Ishikawa (cell line): ENCODE data around the gene ASTN1.

Experiments
- CEBPB ChIP-seq: IDR thresholded peaks from 2 replicates; pipeline ENCODE4 v1.6.1; 2012
- CREB1 ChIP-seq: IDR thresholded peaks from 2 replicates; pipeline ENCODE4 v1.6.1; 2012; ENCODE audit warnings: low read depth
- EGR1 ChIP-seq: IDR thresholded peaks from 2 replicates; pipeline ENCODE4 v1.6.1; 2012
- EP300 ChIP-seq: IDR thresholded peaks from 2 replicates; pipeline ENCODE4 v1.6.1; 2012; ENCODE audit warnings: borderline replicate concordance
- FOXM1 ChIP-seq: IDR thresholded peaks from 2 replicates; pipeline ENCODE4 v1.6.1; 2012; ENCODE audit warnings: low read depth, borderline replicate concordance
- MAX ChIP-seq: IDR thresholded peaks from 2 replicates; pipeline ENCODE4 v1.6.1; 2012
- NFIC ChIP-seq: IDR thresholded peaks from 2 replicates; pipeline ENCODE4 v1.6.1; 2012
- RAD21 ChIP-seq: IDR thresholded peaks from 2 replicates; pipeline ENCODE4 v1.6.1; 2012; ENCODE audit warnings: low read depth
- REST ChIP-seq: IDR thresholded peaks from 2 replicates; pipeline ENCODE4 v1.6.1; 2012; ENCODE audit warnings: low read depth, mild to moderate bottlenecking
- TAF1 ChIP-seq: IDR thresholded peaks from 2 replicates; pipeline ENCODE4 v1.6.1; 2012; ENCODE audit warnings: low read depth, mild to moderate bottlenecking
- TCF12 ChIP-seq: IDR thresholded peaks from 2 replicates; pipeline ENCODE4 v1.6.1; 2012; ENCODE audit warnings: low read depth
- TEAD4 ChIP-seq: IDR thresholded peaks from 2 replicates; pipeline ENCODE4 v1.6.1; 2012
- USF1 ChIP-seq: IDR thresholded peaks from 2 replicates; pipeline ENCODE4 v1.6.1; 2012
- YY1 ChIP-seq: IDR thresholded peaks from 2 replicates; pipeline ENCODE4 v1.6.1; 2012; ENCODE audit warnings: low read depth
- ZBTB7A ChIP-seq: IDR thresholded peaks from 2 replicates; pipeline ENCODE4 v1.6.1; 2012; ENCODE audit warnings: low read depth

Gene ASTN1

GRCh38 chr1:176858433-176858916 is 306.0 kb downstream of the ASTN1 start:
- TF ChIP-seq TCF12 (no peak), NFIC (no peak), EP300 (no peak), REST (no peak), EGR1 (no peak), TEAD4 (no peak), MAX (no peak), CEBPB (no peak), USF1 (no peak), RAD21 (no peak), YY1 (no peak), CREB1 (no peak), ZBTB7A (no peak), FOXM1 (no peak), TAF1 (no peak)

GRCh38 chr1:176857632-176858031 is 306.9 kb downstream of the ASTN1 start:
- TF ChIP-seq CREB1: no peak
- TF ChIP-seq ZBTB7A: no peak
- TF ChIP-seq TEAD4: no peak
- TF ChIP-seq USF1: no peak

- TF ChIP-seq CEBPB (no peak), EGR1 (no peak), CREB1 (no peak), MAX (no peak), EP300 (no peak), USF1 (no peak), ZBTB7A (no peak)
Observed at GRCh38 chr1:176854758-176855745, 309.5 kb downstream of the ASTN1 start.

- no peak for TF ChIP-seq REST
- TF ChIP-seq CREB1: no peak
- TF ChIP-seq TAF1: no peak
- TF ChIP-seq FOXM1: no peak
- TF ChIP-seq ZBTB7A: no peak
- no peak for TF ChIP-seq CEBPB
- no peak for TF ChIP-seq RAD21
- TF ChIP-seq TEAD4: no peak
- TF ChIP-seq EGR1: no peak
- TF ChIP-seq MAX: no peak
- no peak for TF ChIP-seq EP300
- no peak for TF ChIP-seq YY1
- TF ChIP-seq NFIC: no peak
- TF ChIP-seq USF1: no peak
- no peak for TF ChIP-seq TCF12
Observed at GRCh38 chr1:176854121-176854520, 310.4 kb downstream of the ASTN1 start.

- TF ChIP-seq REST: no peak
- TF ChIP-seq EGR1: no peak
- no peak for TF ChIP-seq MAX
- no peak for TF ChIP-seq FOXM1
Observed at GRCh38 chr1:176853503-176853902, 311.0 kb downstream of the ASTN1 start.
